Colonic mucosa (tissue), 4 donors: Measurements from ENCODE around the gene CTIF. TPM values are rescaled to one million over a fixed set of nuclear protein-coding genes. Genes with fewer than 3 reads are reported as not detected.

Experiments used
- DNase-seq: peaks from one replicate; pipeline ENCODE4 v3.0.0-alpha.2; 2020
- H3K27ac ChIP-seq: fragments of 200-600 bp; one replicate; pipeline ENCODE4 v1.8.0; 2021
- H3K27me3 ChIP-seq: fragments of 200-600 bp; one replicate; pipeline ENCODE4 v1.8.0; 2021
- H3K36me3 ChIP-seq: fragments of 200-600 bp; one replicate; pipeline ENCODE4 v1.8.0; 2021
- H3K4me1 ChIP-seq: fragments of 200-600 bp; one replicate; pipeline ENCODE4 v1.8.0; 2021; ENCODE audit warnings: mild to moderate bottlenecking
- H3K4me3 ChIP-seq: fragments of 200-600 bp; one replicate; pipeline ENCODE4 v1.8.0; 2021
- H3K9ac ChIP-seq, 2 donors: one replicate each; pipeline ENCODE4 v1.7.0; 2013; ENCODE audit warnings: control low read depth in 2 of 2, low read depth in 2 of 2, low read length in 2 of 2
- H3K9me3 ChIP-seq: fragments of 200-600 bp; one replicate; pipeline ENCODE4 v1.8.0; 2021
- CTCF ChIP-seq: fragments of 200-600 bp; IDR thresholded peaks from one replicate; pipeline ENCODE4 v1.8.0; 2022; ENCODE audit warnings: antibody characterized with exemption, mild to moderate bottlenecking
- intact Hi-C: fragments of 100-400 bp; cut with DNase I; formaldehyde crosslinking; loops from one replicate; pipeline ENCODE4 v1.14.1; 2022
- total RNA-seq, 2 donors: library from RNA; stranded (reverse); fragmentation: NEBNext Ultra II Directional in 1 of 2; extraction: Animal tissue kit (Norgen Biotek cat#: 25700) in 1 of 2; gene quantifications; one replicate each; pipeline ENCODE4 v1.2.1, GENCODE V29; 2021
- donor health status: healthy.
- donor health status: DM: no; HTN: no; CAD: no.
- donor health status: DM: no; HTN: no; CAD: no.

CTIF gene
- total RNA-seq, 2 donors from 2014 or later = 13.0 to 16.7 TPM

GRCh38 chr18:48852292-48852691, 313.5 kb downstream of the CTIF start:
- intact Hi-C loops = no loop called here
- Histone ChIP-seq H3K36me3 (no peaks in the 10 kb centered on the region), H3K4me3 (no peak overlapping the region), H3K4me1 (no peaks in the 10 kb centered on the region), H3K9me3 (no peaks in the 10 kb centered on the region), H3K27ac (no peak overlapping the region), H3K9ac (no peak overlapping the region), H3K27me3 (no peaks in the 10 kb centered on the region)
- TF ChIP-seq CTCF = no peak
- no peak for DNase-seq

GRCh38 chr18:48852794-48853193, 314.0 kb downstream of the CTIF start:
- H3K4me1 ChIP-seq = no peaks in the 10 kb centered on the region
- no peaks in the 10 kb centered on the region for H3K9me3 ChIP-seq
- H3K27ac ChIP-seq = no peak overlapping the region
- TF ChIP-seq CTCF = no peak
- H3K27me3 ChIP-seq = no peaks in the 10 kb centered on the region
- H3K9ac ChIP-seq = no peak overlapping the region
- no peak for DNase-seq
- H3K36me3 ChIP-seq = no peaks in the 10 kb centered on the region
- intact Hi-C loops = no loop called here
- no peak overlapping the region for H3K4me3 ChIP-seq

- intact Hi-C loops = no loop called here
- H3K4me3 ChIP-seq = no peak overlapping the region
- no peaks in the 10 kb centered on the region for H3K27me3 ChIP-seq
- TF ChIP-seq CTCF = no peak
- H3K9ac ChIP-seq = no peak overlapping the region
- no peaks in the 10 kb centered on the region for H3K4me1 ChIP-seq
- H3K36me3 ChIP-seq = no peaks in the 10 kb centered on the region
- H3K27ac ChIP-seq = no peak overlapping the region
- DNase-seq = no peak
- H3K9me3 ChIP-seq = no peaks in the 10 kb centered on the region
Observed at GRCh38 chr18:48853588-48853987, 314.8 kb downstream of the CTIF start.

- intact Hi-C loops = no loop called here
- no peak for DNase-seq
Observed at GRCh38 chr18:48854780-48855179, 315.9 kb downstream of the CTIF start.

GRCh38 chr18:48855422-48856377, 316.9 kb downstream of the CTIF start:
- Histone ChIP-seq H3K4me1 (no peaks in the 10 kb centered on the region), H3K36me3 (no peaks in the 10 kb centered on the region), H3K27ac (no peak overlapping the region), H3K9me3 (no peaks in the 10 kb centered on the region), H3K4me3 (no peak overlapping the region), H3K9ac (no peak overlapping the region), H3K27me3 (no peaks in the 10 kb centered on the region)
- TF ChIP-seq CTCF = no peak
- intact Hi-C loops = no loop called here
- no peak for DNase-seq

More at GRCh38 chr18:48854780-48855179, 315.9 kb downstream of the CTIF start:
- Histone ChIP-seq H3K36me3 (no peaks in the 10 kb centered on the region), H3K4me1 (no peaks in the 10 kb centered on the region), H3K4me3 (no peak overlapping the region), H3K9ac (no peak overlapping the region), H3K27me3 (no peaks in the 10 kb centered on the region), H3K9me3 (no peaks in the 10 kb centered on the region), H3K27ac (no peak overlapping the region)
- no peak for TF ChIP-seq CTCF
